Activated CD4-positive, alpha-beta memory T cell treated with anti-CD3 and anti-CD28 coated beads, Interleukin-2, amount 10 ng/mL, durations not matched to agents 7 days and 5 days (primary cell): ENCODE results near the gene MRPL48. TPM values are rescaled to one million over a fixed set of nuclear protein-coding genes. Genes with fewer than 3 reads are reported as not detected.

Experiments
- CTCF ChIA-PET: fragments of 350-600 bp; sonication (Branson Sonifier 250); formaldehyde crosslinking; loops from one replicate; lab custom pipeline; 2021; ENCODE audit warnings: antibody characterized with exemption, inconsistent platforms; lab: Charles Lee
- POLR2A ChIA-PET: fragments of 350-600 bp; sonication (Branson Sonifier 250); formaldehyde crosslinking; loops from one replicate; lab custom pipeline; 2021; ENCODE audit warnings: antibody characterized with exemption; lab: Charles Lee
- DNase-seq: peaks from one replicate; pipeline ENCODE4 v3.0.0-alpha.2; 2020
- H3K27ac Mint-ChIP-seq: one replicate; pipeline ENCODE4 v1.8.0; 2021; ENCODE audit warnings: mild to moderate bottlenecking, mixed read lengths
- H3K27me3 Mint-ChIP-seq: one replicate; pipeline ENCODE4 v1.8.0; 2021; ENCODE audit warnings: mixed read lengths
- H3K36me3 Mint-ChIP-seq: one replicate; pipeline ENCODE4 v1.8.0; 2021; ENCODE audit warnings: low read depth, mixed read lengths
- H3K4me1 Mint-ChIP-seq: one replicate; pipeline ENCODE4 v1.8.0; 2021; ENCODE audit warnings: mixed read lengths
- H3K4me3 Mint-ChIP-seq: one replicate; pipeline ENCODE4 v1.8.0; 2021; ENCODE audit warnings: mild to moderate bottlenecking, mixed read lengths
- H3K9me3 Mint-ChIP-seq: one replicate; pipeline ENCODE4 v1.8.0; 2021; ENCODE audit warnings: mixed read lengths
- total RNA-seq, 2 experiments: library from RNA; stranded (reverse); gene quantifications; one replicate each; pipeline ENCODE4 v1.2.3, GENCODE V29; 2021

Gene MRPL48
- total RNA-seq, 2 experiments from 2014 or later, result 35.9 to 45.5 TPM

DNA sequence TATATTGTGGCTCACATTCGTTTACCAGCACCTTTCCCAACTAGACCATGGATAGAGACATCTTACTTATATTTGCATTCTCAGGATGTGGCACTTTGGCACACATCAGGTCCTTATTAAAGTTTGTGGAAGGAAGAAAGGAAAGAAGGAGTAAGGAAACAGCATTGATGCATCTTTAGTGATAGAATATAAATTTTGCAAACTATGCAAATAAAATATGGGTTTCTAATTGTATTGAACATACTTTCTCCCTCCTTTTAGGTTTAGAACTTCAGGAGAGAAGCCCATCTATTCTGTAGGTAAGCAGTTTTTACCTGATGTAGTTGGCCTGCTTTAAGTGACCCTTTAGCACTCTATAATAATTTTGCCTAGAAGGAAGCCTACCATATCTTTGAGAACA lies 20.4 kb downstream of the MRPL48 start:
- Mint-ChIP-seq H3K27me3 (no peaks in the 10 kb centered on the region), H3K36me3 (peaks cover 26% of the 10 kb centered on the region), H3K9me3 (no peaks in the 10 kb centered on the region), H3K4me1 (no peaks in the 10 kb centered on the region), H3K27ac (no peak overlapping the region), H3K4me3 (no peak overlapping the region)
- ChIA-PET POLR2A (no interaction called here), CTCF (no interaction called here)
- DNase-seq, result no peak

DNA sequence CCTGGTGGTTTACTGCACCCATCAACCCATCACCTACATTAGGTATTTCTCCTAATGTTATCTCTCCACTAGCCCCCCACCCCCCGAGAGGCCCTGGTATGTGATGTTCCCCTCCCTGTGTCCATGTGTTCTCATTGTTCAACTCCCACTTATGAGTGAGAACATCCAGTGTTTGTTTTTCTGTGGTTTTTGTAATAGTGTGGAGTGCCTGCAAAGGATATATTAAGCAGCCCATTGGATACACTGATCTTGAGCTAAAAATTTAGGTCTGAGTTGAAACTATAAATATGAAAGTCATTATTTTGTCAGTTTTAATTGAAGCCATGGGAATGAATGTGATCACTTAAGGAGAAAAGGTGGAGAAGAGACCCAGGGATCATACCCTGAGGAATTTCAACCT lies 23.0 kb downstream of the MRPL48 start:
- H3K36me3 Mint-ChIP-seq, result peaks cover 26% of the 10 kb centered on the region
- no peak for DNase-seq
- H3K27me3 Mint-ChIP-seq, result no peaks in the 10 kb centered on the region
- H3K4me3 Mint-ChIP-seq, result no peak overlapping the region
- H3K27ac Mint-ChIP-seq, result no peak overlapping the region
- no peaks in the 10 kb centered on the region for H3K4me1 Mint-ChIP-seq
- CTCF ChIA-PET, result no interaction called here
- POLR2A ChIA-PET, result no interaction called here
- H3K9me3 Mint-ChIP-seq, result no peaks in the 10 kb centered on the region

DNA sequence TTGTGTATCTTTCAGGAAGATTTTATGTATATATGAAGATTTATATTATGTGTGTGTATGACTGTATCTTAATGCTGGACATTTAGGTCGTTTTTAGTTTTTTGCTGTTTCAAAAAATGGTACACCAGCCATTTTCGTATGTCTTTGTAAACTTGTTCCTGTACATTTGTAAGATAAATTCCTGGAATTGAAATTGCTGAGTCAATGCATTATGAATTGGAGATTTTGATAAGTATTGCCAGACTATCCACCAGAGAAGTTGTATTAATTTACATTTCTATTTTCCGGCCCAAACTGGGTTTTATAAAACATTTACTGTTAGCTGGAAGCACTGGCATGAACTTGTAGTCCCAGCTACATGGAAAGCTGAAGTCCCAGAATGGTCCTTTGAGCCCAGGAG lies 24.6 kb downstream of the MRPL48 start:
- POLR2A ChIA-PET, result no interaction called here
- Mint-ChIP-seq H3K4me3 (no peak overlapping the region), H3K4me1 (no peaks in the 10 kb centered on the region), H3K27ac (no peak overlapping the region), H3K9me3 (no peaks in the 10 kb centered on the region), H3K27me3 (no peaks in the 10 kb centered on the region), H3K36me3 (peaks cover 16% of the 10 kb centered on the region)
- CTCF ChIA-PET, result no interaction called here
- no peak for DNase-seq

DNA sequence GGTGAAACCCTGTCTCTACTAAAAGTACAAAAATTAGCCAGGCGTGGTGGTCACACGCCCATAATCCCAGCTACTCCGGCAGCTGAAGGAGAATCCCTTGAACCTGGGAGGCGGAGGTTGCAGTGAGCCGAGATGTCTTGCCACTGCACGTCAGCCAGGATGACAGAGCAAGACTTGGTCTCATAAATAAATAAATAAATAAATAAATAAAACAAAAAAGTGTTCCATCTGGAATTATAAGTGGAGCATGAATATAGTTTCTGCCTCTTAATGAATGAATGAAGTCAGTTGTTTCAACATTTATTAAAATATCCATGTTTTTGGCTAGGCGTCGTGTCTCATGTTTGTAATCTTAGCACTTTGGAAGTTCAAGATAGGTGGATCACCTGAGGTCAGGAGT lies 27.1 kb downstream of the MRPL48 start:
- ChIA-PET CTCF (no interaction called here), POLR2A (no interaction called here)
- Mint-ChIP-seq H3K9me3 (no peaks in the 10 kb centered on the region), H3K4me1 (no peaks in the 10 kb centered on the region), H3K36me3 (peaks cover 8% of the 10 kb centered on the region), H3K27me3 (no peaks in the 10 kb centered on the region), H3K27ac (no peak overlapping the region), H3K4me3 (no peak overlapping the region)
- no peak for DNase-seq

DNA sequence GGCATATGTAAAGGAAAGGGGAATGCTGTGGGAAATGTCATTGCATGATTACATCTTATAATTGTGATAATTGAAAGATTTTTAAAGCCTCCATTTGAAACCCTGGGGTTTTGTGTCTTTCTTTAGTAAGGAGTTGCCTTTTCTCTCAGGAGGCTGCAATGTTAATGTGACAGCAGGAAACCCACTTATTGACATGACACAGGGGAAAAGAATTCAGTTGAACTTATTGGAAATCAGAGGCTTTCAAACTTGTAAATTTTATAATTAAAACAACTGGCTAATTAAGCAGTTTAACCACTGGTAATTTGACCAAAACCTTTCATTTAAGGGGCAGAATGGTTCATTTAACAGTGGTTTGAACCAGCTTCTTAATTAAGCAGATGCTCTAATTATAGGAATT lies 31.2 kb downstream of the MRPL48 start:
- no peak for DNase-seq
- H3K4me1 Mint-ChIP-seq, result no peaks in the 10 kb centered on the region
- no peak overlapping the region for H3K4me3 Mint-ChIP-seq
- H3K27ac Mint-ChIP-seq, result no peak overlapping the region
- H3K36me3 Mint-ChIP-seq, result no peaks in the 10 kb centered on the region
- no peaks in the 10 kb centered on the region for H3K27me3 Mint-ChIP-seq
- ChIA-PET POLR2A (no interaction called here), CTCF (interaction anchor here (1.2 kb wide), 1 partner anchor 1887 kb away, joined by 3 read pairs; no protein-coding TSS in a partner anchor)
- H3K9me3 Mint-ChIP-seq, result no peaks in the 10 kb centered on the region

DNA sequence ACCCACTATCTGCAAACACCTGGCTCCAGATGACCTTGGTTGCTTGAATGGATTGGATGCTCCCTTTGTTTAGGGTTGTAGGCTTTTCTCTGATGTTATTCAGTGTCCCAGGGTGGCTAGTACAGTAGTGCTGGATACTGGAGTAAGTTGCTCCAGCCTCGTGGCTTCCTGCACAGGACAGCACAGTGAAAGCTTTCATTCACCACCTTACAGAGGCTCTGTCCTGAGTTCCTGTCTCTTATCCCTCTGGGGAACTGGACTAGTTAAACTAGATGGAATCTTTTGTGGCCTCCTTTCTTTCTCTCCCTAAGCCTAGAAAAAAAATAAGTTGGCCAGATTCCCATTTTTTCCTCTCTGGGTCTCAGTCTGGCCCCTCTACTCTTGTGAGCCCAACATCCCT lies 42.6 kb downstream of the MRPL48 start:
- CTCF ChIA-PET, result no interaction called here
- no peak overlapping the region for H3K27ac Mint-ChIP-seq
- H3K36me3 Mint-ChIP-seq, result peaks cover 22% of the 10 kb centered on the region
- POLR2A ChIA-PET, result no interaction called here
- no peaks in the 10 kb centered on the region for H3K27me3 Mint-ChIP-seq
- H3K4me1 Mint-ChIP-seq, result no peaks in the 10 kb centered on the region
- DNase-seq, result no peak
- no peaks in the 10 kb centered on the region for H3K9me3 Mint-ChIP-seq
- no peak overlapping the region for H3K4me3 Mint-ChIP-seq

DNA sequence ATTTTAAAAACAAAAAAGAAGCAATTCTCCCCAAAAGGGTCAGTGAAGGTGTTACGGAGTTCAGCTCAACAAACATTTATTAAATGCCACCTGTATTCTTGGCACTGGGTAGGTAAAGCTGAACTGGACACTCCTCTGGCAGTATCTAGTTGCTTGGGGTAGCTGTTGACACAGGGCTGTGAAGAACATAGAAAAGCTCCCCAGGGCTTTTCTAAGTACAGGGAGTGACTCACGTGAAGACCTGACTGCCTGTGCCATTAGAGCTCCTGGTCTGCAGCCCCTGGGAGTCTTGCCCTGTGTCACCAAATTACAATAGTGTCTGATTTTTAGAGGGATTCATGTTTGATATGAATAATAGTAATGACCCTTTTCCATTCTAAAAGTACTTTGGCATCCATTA lies 45.4 kb downstream of the MRPL48 start:
- Mint-ChIP-seq H3K9me3 (no peaks in the 10 kb centered on the region), H3K27ac (no peak overlapping the region), H3K27me3 (no peaks in the 10 kb centered on the region), H3K4me1 (no peaks in the 10 kb centered on the region), H3K4me3 (no peak overlapping the region), H3K36me3 (peaks cover 12% of the 10 kb centered on the region)
- CTCF ChIA-PET, result no interaction called here
- POLR2A ChIA-PET, result no interaction called here
- no peak for DNase-seq

DNA sequence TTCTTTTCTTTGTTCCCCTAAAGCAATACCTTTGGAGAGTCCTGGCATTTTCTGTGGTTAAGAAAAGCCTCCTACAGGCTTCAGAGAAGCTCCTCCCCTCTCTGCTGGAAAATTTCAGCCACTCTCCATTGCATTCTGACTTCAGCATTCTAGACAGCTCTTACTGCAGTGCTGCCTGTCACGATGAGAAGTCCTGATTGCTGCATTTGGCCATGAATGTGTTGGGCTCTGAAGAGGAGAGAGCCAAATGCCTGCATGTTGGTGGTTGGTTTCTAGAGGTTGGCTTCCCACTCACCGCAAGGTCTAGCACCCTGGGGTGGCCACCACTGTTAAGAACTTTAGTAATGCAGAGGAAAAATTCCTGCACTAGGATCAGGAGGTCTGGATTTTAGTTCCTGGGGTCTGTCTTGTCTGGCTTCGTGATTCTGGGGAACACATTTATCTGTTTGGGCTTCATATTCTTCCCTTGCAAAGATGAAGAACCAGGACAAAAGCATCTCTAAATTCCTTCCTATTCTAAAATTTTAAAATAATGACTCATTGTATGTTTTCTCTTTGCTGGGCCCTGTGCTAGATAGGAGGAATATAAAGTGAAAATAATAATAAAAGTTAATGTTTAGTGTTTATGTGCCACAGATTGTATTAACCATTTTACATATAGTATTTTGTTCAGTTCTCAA lies 50.9 kb downstream of the MRPL48 start:
- H3K4me3 Mint-ChIP-seq, result no peak overlapping the region
- no peak overlapping the region for H3K27ac Mint-ChIP-seq
- ChIA-PET POLR2A (no interaction called here), CTCF (no interaction called here)
- DNase-seq, result no peak
- no peaks in the 10 kb centered on the region for H3K27me3 Mint-ChIP-seq
- H3K9me3 Mint-ChIP-seq, result no peaks in the 10 kb centered on the region
- H3K4me1 Mint-ChIP-seq, result peaks cover 3% of the 10 kb centered on the region
- peaks cover 9% of the 10 kb centered on the region for H3K36me3 Mint-ChIP-seq

DNA sequence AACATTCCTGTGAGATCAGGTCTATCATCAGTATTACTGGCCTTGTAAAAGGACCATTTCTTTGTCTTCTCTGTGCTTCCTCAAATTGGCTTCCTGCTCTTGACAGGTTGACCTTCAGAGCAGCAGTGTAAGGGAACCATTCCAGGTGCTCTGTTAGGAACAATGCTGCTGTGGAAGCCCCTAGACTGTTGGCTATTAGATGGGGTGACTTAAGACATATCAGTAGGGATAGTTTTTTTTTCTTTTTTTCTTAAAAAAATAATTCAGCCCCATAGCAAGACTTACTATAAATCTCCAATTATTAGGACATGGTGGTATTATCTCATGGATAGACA lies 51.4 kb downstream of the MRPL48 start:
- no peak for DNase-seq
- Mint-ChIP-seq H3K27me3 (no peaks in the 10 kb centered on the region), H3K36me3 (peaks cover 9% of the 10 kb centered on the region), H3K27ac (no peak overlapping the region), H3K4me1 (peaks cover 3% of the 10 kb centered on the region), H3K9me3 (no peaks in the 10 kb centered on the region), H3K4me3 (no peak overlapping the region)
- ChIA-PET POLR2A (no interaction called here), CTCF (no interaction called here)

DNA sequence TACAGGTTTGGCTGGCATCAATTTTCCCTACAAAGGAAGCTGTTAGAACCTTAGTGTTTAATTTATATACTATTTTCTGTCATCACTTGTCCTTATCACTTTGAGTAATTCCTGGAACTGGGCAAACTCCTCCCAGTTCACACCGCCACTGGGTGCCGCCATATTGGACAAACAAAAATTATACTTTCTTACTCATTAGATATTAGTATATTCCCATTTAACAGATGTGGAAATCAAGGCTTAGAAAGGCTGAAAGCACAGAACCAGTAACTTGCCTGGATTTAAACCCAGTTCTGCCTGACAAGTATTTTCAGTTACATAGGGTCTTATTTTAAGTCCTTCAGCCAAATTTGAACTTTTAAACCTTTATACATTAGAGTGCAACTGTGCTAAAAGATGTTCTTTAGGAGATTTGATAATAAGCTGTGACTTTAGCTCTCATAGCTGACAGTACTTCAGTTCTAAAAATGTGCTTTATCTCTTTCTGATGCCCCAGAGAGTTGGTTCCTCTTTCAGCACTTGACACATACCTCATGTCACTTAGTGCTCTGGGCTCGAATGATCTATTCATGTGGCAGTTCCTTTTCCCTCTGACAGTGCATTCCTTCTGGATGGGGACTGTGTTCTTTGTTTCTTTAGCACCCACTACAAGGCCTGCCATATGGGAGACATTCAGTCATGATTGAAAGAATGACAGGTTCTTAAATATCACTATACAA lies 63.5 kb downstream of the MRPL48 start:
- Mint-ChIP-seq H3K9me3 (no peaks in the 10 kb centered on the region), H3K36me3 (peaks cover 8% of the 10 kb centered on the region), H3K4me3 (no peak overlapping the region), H3K4me1 (peaks cover 3% of the 10 kb centered on the region), H3K27ac (no peak overlapping the region), H3K27me3 (no peaks in the 10 kb centered on the region)
- CTCF ChIA-PET, result no interaction called here
- POLR2A ChIA-PET, result no interaction called here
- no peak for DNase-seq

DNA sequence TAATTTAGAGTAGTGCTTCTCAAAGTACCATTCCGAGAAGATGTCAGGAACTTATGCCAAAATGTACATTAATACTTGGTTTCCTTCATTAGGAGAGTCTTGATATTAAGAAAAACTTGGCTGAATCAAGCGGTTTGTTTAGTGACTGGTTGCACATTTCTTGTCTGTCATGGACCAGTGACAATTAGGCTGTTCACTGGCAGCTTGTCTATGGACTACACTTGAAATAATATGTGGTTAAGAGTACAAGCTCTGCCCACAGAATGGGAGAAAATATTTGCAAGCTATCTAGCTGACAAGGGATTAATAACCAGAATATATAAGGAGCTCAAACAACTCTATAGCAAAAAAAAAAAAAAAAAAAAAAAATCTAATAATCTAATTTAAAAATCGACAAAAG lies 64.4 kb downstream of the MRPL48 start:
- no peak for DNase-seq
- ChIA-PET CTCF (no interaction called here), POLR2A (no interaction called here)

DNA sequence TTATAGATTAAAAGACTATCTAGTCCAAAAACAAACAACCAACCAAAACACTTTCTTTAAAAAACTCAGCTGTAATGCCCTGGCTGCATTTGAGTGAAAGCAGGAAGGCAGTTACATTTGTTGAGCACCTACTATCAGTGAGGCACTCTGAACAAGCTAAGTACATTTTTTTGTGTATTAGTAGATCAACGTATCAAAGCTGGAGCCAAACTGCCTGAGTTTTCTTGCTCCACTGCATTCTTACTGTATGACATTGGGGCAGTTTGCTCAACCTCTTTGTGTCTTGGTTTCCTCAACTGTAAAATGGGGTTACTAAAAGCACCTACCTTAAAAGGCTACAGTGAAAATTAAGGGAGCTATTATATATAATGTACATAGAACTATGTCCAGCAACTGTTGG lies 67.0 kb downstream of the MRPL48 start:
- H3K36me3 Mint-ChIP-seq, result peaks cover 8% of the 10 kb centered on the region
- ChIA-PET POLR2A (interaction anchor here (0.5 to 1.0 kb wide), 2 partner anchors 9 to 682 kb away, joined by 3 to 4 read pairs; no protein-coding TSS in a partner anchor), CTCF (interaction anchor here (0.8 kb wide), 1 partner anchor 47 kb away, joined by 3 read pairs; no protein-coding TSS in a partner anchor)
- H3K27me3 Mint-ChIP-seq, result no peaks in the 10 kb centered on the region
- H3K4me1 Mint-ChIP-seq, result no peaks in the 10 kb centered on the region
- H3K9me3 Mint-ChIP-seq, result no peaks in the 10 kb centered on the region
- no peak for DNase-seq
- H3K4me3 Mint-ChIP-seq, result no peak overlapping the region
- H3K27ac Mint-ChIP-seq, result no peak overlapping the region

More for the DNA sequence above, 64.4 kb downstream of the MRPL48 start:
- H3K4me3 Mint-ChIP-seq, result no peak overlapping the region
- H3K9me3 Mint-ChIP-seq, result no peaks in the 10 kb centered on the region
- H3K36me3 Mint-ChIP-seq, result peaks cover 8% of the 10 kb centered on the region
- H3K27ac Mint-ChIP-seq, result no peak overlapping the region
- no peaks in the 10 kb centered on the region for H3K27me3 Mint-ChIP-seq
- H3K4me1 Mint-ChIP-seq, result peaks cover 3% of the 10 kb centered on the region

DNA sequence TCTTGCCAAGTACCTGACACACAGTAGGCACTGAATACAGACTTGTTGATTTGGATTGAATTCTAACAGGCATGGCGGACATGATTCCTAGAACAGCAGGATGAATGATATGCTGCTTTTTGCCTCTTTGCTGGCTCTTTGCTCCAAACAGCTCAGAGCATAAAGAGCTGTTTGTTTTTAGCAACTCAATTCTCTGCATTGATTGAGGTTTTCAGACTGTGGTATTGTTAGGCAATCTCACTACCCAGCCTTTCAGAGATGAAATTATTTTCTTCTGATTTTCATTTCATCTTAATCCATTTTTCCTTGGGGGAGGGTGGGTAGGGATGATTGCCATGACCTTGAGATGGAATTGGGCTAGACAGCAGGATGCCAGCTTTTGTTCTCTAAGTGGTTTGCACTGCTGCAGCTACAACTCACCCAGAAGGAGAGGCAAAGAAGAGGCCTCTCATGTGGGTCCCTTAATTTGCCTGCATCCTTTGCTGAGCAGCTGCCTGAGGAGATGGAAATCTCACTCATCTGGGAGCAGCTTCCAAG lies 68.4 kb downstream of the MRPL48 start:
- POLR2A ChIA-PET, result no interaction called here
- no peak for DNase-seq
- Mint-ChIP-seq H3K27me3 (no peaks in the 10 kb centered on the region), H3K4me3 (no peak overlapping the region), H3K9me3 (no peaks in the 10 kb centered on the region), H3K4me1 (no peaks in the 10 kb centered on the region), H3K27ac (no peak overlapping the region), H3K36me3 (peaks cover 17% of the 10 kb centered on the region)
- CTCF ChIA-PET, result interaction anchor here (0.6 kb wide), 2 partner anchors 101 to 305 kb away, joined by 3 read pairs; no protein-coding TSS in a partner anchor
